Neural progenitor cell (in vitro differentiated cells): ENCODE measurements around the gene CCNO.

Experiments
- CTCF ChIP-seq: fragments of 200-600 bp; sonication (generic); IDR thresholded peaks from 2 replicates; pipeline ENCODE4 v1.5.1; 2017; ENCODE audit warnings: antibody characterized with exemption, mild to moderate bottlenecking
- EZH2 ChIP-seq: fragments of 200-600 bp; sonication (generic); IDR thresholded peaks from 2 replicates; pipeline ENCODE4 v1.6.1; 2017; ENCODE audit warnings: antibody characterized with exemption, mild to moderate bottlenecking, moderate library complexity
- EZH2phosphoT487 ChIP-seq: fragments of 200-600 bp; sonication (generic); IDR thresholded peaks from 2 replicates; pipeline ENCODE4 v1.6.1; 2017; ENCODE audit warnings: antibody characterized with exemption

DNA sequence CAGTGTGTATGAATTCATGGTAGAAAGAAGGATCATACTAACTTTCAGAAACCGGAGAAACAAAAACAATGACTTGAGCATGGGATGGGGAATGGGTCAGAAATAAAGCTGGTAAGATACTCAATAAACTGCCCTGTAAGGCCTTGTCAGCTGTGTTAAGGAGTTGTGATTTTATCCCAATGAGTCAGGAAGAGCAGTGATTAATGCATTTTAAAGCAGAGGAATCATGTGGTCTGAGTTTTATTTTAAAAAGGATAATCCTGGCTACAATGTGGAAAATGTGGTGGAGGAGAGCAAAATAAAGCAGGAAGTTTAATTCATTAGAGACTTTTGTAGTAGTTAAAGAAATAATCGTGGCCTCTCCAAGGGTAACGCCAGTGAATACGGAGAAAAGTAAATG lies 45.4 kb upstream of the CCNO start:
- no peak for TF ChIP-seq CTCF
- TF ChIP-seq EZH2: no peak
- TF ChIP-seq EZH2phosphoT487: no peak
